Osteoblast (primary cell): Measurements from ENCODE around the gene CCDC192. TPM values are rescaled to one million over a fixed set of nuclear protein-coding genes. Genes with fewer than 3 reads are reported as not detected.

Experiments used
- DNase-seq: peaks from one replicate; pipeline ENCODE4 v3.0.0; 2011; ENCODE audit warnings: low spot score, mixed read lengths; ENCODE audit not compliant: insufficient read length; ENCODE audit errors: missing footprints
- H2AFZ ChIP-seq: 2 replicates; pipeline ENCODE4 v1.6.0; 2011; ENCODE audit warnings: mild to moderate bottlenecking, low read length
- H3K27ac ChIP-seq: 2 replicates; pipeline ENCODE4 v1.5.1; 2011; ENCODE audit warnings: mild to moderate bottlenecking, low read depth, low read length, moderate library complexity
- H3K27me3 ChIP-seq: 2 replicates; pipeline ENCODE4 v1.6.0; 2012; ENCODE audit warnings: mild to moderate bottlenecking, control low read depth, inconsistent platforms, low read length, moderate library complexity; ENCODE audit not compliant: insufficient read depth
- H3K36me3 ChIP-seq: 2 replicates; pipeline ENCODE4 v1.5.1; 2011; ENCODE audit warnings: mild to moderate bottlenecking, low read length, control low read depth, moderate library complexity; ENCODE audit not compliant: insufficient read depth
- H3K4me1 ChIP-seq: 2 replicates; pipeline ENCODE4 v1.5.1; 2011; ENCODE audit warnings: mild to moderate bottlenecking, low read length, control low read depth, moderate library complexity; ENCODE audit not compliant: insufficient read depth
- H3K4me2 ChIP-seq: 2 replicates; pipeline ENCODE4 v1.6.0; 2011; ENCODE audit warnings: mild to moderate bottlenecking, low read length; ENCODE audit not compliant: insufficient read depth
- H3K4me3 ChIP-seq: fragments of 200-600 bp; sonication (generic); 3 replicates; pipeline ENCODE4 v1.5.1; 2012; ENCODE audit warnings: mild to moderate bottlenecking, low read length, inconsistent platforms; ENCODE audit not compliant: insufficient read depth
- H3K79me2 ChIP-seq: 2 replicates; pipeline ENCODE4 v1.6.0; 2012; ENCODE audit warnings: mild to moderate bottlenecking, low read length, control low read depth, inconsistent platforms; ENCODE audit not compliant: insufficient read depth
- H3K9me3 ChIP-seq: 2 replicates; pipeline ENCODE4 v1.5.1; 2011; ENCODE audit warnings: low read depth, low read length, control low read depth
- H4K20me1 ChIP-seq: 2 replicates; pipeline ENCODE4 v1.6.0; 2012; ENCODE audit warnings: mild to moderate bottlenecking, low read length, control low read depth; ENCODE audit not compliant: insufficient read depth
- total RNA-seq: library from RNA; depleted of rRNA; stranded (reverse); fragments of >200 nt; gene quantifications from 2 replicates; pipeline ENCODE4 v1.2.3, GENCODE V29; 2012
- TF ChIP-seq, protein P1 (sequence below): IDR thresholded peaks from 2 replicates; pipeline ENCODE4 v1.5.1; 2011; ENCODE audit warnings: mild to moderate bottlenecking, low read depth, low read length, moderate library complexity; ENCODE audit errors: extremely low read depth

Gene CCDC192
- total RNA-seq, 1 donor = not detected

DNA sequence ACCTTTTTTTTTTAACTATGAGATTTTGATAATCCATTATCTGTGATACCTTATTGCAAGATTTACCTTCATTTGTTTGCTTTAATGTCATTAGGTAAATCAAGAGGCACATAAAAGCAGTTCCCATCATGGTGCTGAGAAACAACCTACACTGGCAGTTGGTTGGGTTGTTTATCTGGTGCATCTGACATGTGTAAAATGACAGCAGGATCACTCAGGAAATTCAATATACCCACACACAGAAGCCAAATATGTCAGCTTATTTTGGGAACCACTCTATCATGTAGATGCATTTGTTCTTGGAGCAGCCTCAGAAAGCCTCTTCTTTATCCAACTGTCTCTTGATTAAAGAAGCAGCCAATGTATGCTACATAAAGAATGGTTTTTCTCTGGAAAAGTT lies 7.8 kb upstream of the CCDC192 start:
- H3K9me3 ChIP-seq = no peaks in the 10 kb centered on the region
- DNase-seq = no peak
- no peaks in the 10 kb centered on the region for H4K20me1 ChIP-seq
- no peaks in the 10 kb centered on the region for H3K36me3 ChIP-seq
- H3K27me3 ChIP-seq = no peaks in the 10 kb centered on the region
- no peaks in the 10 kb centered on the region for H3K79me2 ChIP-seq
- peaks cover 7% of the 10 kb centered on the region for H3K4me1 ChIP-seq
- no peak overlapping the region for H3K4me3 ChIP-seq
- no peak overlapping the region for H2AFZ ChIP-seq
- no peak overlapping the region for H3K27ac ChIP-seq
- H3K4me2 ChIP-seq = no peak overlapping the region
- TF ChIP-seq, protein P1, sequence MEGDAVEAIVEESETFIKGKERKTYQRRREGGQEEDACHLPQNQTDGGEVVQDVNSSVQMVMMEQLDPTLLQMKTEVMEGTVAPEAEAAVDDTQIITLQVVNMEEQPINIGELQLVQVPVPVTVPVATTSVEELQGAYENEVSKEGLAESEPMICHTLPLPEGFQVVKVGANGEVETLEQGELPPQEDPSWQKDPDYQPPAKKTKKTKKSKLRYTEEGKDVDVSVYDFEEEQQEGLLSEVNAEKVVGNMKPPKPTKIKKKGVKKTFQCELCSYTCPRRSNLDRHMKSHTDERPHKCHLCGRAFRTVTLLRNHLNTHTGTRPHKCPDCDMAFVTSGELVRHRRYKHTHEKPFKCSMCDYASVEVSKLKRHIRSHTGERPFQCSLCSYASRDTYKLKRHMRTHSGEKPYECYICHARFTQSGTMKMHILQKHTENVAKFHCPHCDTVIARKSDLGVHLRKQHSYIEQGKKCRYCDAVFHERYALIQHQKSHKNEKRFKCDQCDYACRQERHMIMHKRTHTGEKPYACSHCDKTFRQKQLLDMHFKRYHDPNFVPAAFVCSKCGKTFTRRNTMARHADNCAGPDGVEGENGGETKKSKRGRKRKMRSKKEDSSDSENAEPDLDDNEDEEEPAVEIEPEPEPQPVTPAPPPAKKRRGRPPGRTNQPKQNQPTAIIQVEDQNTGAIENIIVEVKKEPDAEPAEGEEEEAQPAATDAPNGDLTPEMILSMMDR = no peak

DNA sequence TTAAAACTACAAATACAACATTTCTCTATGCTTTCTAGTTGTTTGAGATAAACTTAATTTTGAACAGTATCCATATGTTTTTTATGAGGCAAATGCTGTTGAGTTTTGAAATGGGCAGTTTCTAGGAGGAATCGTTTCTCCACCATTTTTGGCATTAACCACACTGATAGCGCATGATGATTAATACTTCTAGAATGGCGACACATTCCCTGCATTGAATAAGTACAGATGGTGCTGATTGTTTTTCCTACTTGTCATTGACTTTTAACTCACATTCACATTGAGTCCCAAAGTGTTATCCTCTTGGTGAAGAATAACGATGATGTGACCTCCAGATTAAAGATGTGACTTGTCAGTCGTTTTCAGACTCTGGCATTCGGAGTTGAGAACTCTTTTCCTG lies 6.5 kb upstream of the CCDC192 start:
- Histone ChIP-seq H4K20me1 (no peaks in the 10 kb centered on the region), H3K4me1 (peaks cover 7% of the 10 kb centered on the region), H3K36me3 (no peaks in the 10 kb centered on the region), H3K4me3 (no peak overlapping the region), H3K79me2 (no peaks in the 10 kb centered on the region), H3K4me2 (peak overlapping the region; percentile 14), H3K9me3 (no peaks in the 10 kb centered on the region), H3K27ac (no peak overlapping the region), H3K27me3 (no peaks in the 10 kb centered on the region), H2AFZ (no peak overlapping the region)
- DNase-seq = no peak
- TF ChIP-seq, protein P1 = no peak

DNA sequence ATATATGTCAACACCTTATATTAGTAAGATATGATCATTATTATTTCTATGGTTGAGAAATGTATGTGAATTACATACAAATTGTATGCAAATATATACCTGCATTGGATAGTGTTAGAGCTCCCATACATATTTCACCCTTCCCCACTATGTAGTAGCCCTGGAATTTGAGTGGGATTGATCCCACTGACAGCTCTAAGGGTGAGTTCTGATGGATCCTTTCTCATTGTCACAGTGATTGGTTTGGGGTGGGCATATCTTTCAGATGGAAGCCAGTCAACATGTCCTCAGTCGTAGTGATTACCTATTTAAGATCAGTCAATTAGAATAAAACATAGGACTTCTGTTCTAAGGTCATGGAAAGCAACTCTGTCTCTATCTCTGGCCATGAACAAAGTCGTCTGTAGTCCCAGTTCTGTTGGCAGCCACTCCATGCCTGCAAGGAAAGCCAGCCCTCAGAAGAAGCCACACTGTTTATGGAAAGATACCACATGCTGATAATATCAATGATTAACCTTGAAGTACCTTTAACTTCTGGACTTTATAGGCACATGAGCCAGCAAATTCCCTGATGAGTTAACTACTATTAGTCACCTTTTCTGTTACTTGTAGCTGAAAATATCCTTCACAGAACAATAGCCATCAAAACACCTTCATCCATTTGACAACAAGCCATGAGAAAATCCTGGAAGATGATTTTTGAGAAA lies 5.1 kb upstream of the CCDC192 start:
- Histone ChIP-seq H4K20me1 (no peaks in the 10 kb centered on the region), H3K9me3 (no peaks in the 10 kb centered on the region), H3K79me2 (no peaks in the 10 kb centered on the region), H3K27ac (no peak overlapping the region), H2AFZ (no peak overlapping the region), H3K36me3 (no peaks in the 10 kb centered on the region), H3K4me2 (no peak overlapping the region), H3K4me3 (no peak overlapping the region), H3K4me1 (peaks cover 7% of the 10 kb centered on the region), H3K27me3 (no peaks in the 10 kb centered on the region)
- TF ChIP-seq, protein P1 = no peak
- DNase-seq = no peak

DNA sequence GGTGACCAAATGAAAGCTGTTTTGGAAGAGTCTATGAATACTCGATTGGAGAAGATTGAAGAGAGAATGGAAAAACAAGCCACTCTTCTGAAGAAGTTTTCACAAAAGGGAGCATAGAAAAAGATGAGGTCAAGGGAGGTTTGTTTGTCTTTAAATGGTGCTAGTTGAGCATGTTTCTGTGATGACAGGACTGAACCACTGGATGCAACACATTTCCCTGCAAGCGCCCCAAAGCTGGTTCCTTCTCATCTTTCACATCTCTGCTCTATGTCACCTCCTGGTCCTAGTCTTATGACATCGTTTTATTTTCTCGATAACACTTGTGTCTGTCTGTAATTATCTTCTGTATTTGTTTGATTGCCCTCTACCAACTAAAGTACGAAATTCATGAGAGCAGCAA lies 3.8 kb upstream of the CCDC192 start:
- no peaks in the 10 kb centered on the region for H3K9me3 ChIP-seq
- no peak overlapping the region for H2AFZ ChIP-seq
- H3K79me2 ChIP-seq = no peaks in the 10 kb centered on the region
- H3K36me3 ChIP-seq = no peaks in the 10 kb centered on the region
- no peak overlapping the region for H3K27ac ChIP-seq
- H3K4me1 ChIP-seq = peaks cover 7% of the 10 kb centered on the region
- H3K4me2 ChIP-seq = no peak overlapping the region
- H3K4me3 ChIP-seq = no peak overlapping the region
- no peak for DNase-seq
- TF ChIP-seq, protein P1 = no peak
- no peaks in the 10 kb centered on the region for H3K27me3 ChIP-seq
- no peaks in the 10 kb centered on the region for H4K20me1 ChIP-seq
